ENCODE measurements around the gene NHS.
"Not testable (repeated sequence)": the region's sequence is repeated elsewhere in the genome, so short reads cannot be mapped to it uniquely, and the experiment has no call there.

Gene NHS

DNA sequence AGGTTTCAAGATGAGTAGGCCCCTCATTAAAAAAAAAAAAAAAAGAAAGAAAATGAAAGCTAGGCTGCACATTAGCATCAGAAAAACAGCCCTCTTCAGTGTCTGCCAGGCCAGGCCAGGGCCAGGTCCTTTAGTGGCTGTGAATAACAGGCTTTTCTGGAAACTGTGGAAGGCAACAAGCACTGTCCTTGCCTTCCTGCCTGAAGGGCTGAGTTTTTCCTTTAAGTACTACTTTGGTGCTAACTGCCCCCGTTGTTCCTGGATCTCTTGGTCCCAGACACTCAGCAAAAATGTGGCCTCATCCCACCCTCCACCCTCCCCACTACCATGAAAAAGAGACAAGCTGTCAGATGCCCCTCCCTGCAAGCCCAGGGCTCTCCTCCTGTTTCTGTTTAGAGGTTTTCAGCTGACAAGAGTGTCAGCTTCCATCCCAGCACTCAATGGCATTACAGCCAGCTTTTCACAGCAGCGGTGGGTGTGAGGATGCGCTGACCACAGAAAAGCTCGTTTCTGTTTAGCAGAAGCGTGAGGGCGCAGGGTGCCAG lies 174.2 kb downstream of the NHS start:
- no peak for DNase-seq (ENCODE audit: low read depth)

DNA sequence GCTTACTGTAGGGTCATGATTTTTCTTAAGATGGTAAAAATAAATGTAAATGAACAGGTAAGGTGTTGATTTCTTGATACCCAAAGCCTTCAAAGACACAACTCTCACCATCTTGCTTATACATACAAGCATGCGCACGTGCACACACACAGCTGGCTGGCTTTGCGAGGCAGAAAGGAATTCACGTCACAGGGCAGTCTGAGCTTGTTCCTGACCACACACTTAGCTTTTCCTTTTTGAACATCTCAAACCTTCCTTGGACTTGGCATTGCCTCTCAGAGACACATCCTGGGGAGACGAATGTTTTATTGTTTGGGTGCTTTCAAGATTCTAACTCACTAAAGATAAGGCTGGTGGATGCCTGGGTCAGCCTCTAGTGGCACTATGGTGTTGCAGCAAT lies 175.0 kb downstream of the NHS start:
- DNase-seq (ENCODE audit: low read depth): no peak

- DNase-seq (ENCODE audit: low read depth): no peak
These were observed 177.1 kb downstream of the NHS start for GRCh38 chrX:17552044-17552650.

DNA sequence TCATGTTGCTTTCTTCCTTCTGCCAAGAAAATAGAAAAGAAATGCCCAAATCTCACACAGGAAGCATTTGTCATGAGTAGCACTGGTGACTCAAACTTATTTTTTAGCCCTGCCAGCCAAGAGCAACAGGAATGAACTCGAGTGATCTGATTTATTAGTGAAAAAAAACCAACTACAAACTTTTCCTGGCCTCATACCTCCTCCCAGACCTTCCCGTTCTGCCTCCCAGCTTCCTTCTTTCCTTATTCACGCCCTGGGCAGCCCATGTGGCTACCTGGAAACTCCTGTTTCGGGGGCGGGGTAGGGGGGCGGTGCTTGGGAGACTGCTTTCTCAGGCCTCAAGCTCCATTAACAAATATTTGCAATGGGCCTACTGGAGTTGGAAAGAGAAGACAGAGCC lies 178.5 kb downstream of the NHS start:
- DNase-seq (ENCODE audit: low read depth): no peak

DNA sequence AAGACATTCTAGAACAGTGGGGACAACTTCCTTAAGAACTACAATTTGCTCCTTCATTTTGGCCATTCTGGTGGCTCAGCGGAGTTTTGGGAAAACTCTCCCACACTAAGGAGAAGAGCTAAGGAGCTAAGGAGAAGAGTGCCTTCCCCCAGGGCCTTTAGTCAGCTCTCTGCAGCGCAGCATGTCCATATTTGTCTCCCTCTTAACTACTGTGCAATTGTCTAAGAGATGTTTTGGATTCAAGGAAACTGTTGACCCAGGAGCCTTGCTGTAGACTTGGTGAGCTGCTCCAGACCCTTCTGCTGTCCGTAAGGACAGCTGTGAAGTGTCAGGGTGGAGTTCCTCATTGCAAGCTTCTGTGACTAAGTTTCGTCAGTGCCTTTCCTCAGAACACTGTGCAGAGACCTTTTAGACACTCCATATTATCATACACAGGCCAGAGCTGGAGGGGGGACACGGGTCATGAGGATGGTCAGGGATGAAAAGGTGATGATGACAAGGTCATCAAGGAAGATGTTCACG lies 179.0 kb downstream of the NHS start:
- no peak for DNase-seq (ENCODE audit: low read depth)

DNA sequence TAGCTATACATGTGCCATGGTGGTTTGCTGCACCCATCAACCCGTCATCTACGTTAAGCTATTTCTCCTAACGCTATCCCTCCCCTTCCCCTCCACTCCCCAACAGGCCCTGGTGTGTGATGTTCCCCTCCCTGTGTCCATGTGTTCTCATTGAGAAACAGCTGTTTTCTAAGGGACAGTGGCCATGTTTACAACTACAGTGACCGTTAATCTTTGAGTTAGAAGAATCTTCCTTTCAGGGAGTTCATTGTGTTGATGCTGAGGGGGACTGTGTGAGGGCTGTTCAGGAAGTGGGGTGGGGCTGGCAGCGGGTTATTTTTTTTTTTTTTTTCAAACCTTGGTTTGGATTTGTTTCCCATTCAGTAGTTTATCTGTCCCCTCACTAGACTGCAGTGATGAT lies 179.9 kb downstream of the NHS start:
- no peak for DNase-seq (ENCODE audit: low read depth)

DNA sequence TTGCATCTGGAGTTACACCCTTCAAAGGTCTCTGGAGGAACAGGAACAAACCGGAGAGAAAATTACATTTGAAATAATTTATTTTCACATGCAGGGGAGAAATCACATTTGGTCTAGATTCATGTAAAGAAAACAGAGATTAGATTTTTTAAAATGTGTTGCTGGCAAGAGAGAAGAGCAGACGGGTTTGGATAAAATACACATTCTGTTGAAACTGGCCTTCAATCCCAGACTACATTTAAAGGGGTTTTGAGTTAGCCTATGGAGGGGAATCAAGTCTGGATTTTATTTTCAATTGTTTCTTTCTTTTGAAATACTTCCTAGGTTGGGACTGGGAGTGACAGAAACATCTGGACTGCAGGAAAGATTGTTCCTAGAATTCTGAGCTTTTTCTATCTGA lies 180.8 kb downstream of the NHS start:
- no peak for DNase-seq (ENCODE audit: low read depth)

DNA sequence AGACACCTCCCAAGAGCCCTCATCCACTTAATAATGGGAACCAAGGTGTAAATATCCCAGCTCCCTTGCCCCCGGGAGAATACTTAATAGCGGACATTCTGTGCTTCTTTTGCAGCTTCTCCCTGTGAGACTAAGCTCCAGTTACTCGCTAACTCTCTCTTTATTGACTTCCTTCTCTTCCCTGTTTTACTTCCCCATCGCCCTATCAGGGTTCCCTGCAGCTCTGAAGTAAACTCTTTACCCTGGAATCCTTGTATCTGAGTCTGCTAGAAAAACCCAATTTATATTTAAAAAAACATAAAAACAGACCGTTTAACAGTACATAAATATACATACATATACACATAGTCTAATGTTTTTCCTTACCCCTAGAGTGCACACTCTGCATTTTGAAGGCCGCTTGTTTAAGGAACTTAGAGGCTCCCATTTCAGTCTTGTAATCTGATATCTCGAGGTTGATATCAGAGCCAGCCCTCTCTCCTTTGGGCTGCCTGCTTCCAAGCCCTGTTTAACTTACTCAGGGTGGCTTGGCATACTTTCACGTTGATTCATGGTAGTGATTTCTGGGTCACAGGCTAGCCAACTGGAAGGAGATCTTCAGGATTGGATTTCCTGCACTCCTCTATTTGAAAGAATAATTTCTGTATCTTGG lies 184.9 kb downstream of the NHS start:
- DNase-seq (ENCODE audit: low read depth): no peak

DNA sequence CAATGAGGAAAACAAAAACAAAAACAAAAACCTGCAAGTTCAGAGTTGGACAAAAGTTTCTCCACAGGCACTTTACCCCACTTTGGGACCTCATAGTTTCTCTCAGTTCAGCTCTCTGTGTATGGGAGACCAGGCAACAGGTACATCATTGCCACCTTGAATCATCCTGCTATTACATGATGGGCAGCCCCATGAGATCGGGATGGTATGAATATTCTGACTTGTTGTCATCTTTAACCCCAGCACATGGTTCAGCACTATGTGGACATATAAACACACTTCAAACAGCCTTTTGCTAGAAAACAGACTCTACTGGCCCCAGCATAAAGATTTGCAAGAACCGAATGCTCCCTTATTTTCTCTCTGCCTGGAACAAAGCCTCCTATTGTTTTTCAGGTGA lies 185.4 kb downstream of the NHS start:
- DNase-seq (ENCODE audit: low read depth): no peak

- no peak for DNase-seq (ENCODE audit: low read depth)
These were observed 188.1 kb downstream of the NHS start for GRCh38 chrX:17563076-17563475.

DNA sequence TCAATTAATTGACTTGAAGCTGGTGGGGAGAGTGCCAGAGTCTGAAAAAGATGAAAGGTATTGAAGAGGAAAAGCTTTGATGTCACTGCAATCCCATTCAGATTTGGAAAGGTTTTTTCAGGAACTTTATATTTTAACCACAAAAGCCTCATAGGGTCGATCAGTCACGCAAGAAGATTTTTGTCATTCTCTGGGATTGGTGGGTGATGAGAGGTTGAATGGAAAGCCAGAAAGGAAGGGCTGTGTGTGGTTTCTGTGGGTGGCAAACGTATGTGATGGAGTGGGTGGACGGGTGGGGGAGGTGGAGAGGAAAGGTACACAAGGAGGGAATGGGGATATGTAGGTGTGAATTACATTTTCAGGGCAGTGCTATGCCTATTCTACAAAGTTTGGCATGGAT lies 188.5 kb downstream of the NHS start:
- no peak for DNase-seq (ENCODE audit: low read depth)

- DNase-seq (ENCODE audit: low read depth): no peak
These were observed 189.8 kb downstream of the NHS start for GRCh38 chrX:17564689-17565409.

- DNase-seq (ENCODE audit: low read depth): no peak
These were observed 191.7 kb downstream of the NHS start for GRCh38 chrX:17566740-17567139.

GRCh38 chrX:17567187-17567586 lies 192.2 kb downstream of the NHS start:
- DNase-seq (ENCODE audit: low read depth): no peak

GRCh38 chrX:17567821-17568220 lies 192.8 kb downstream of the NHS start:
- DNase-seq (ENCODE audit: low read depth): no peak

- DNase-seq (ENCODE audit: low read depth): not testable (repeated sequence)
These were observed 193.8 kb downstream of the NHS start for GRCh38 chrX:17568804-17569203.

- DNase-seq (ENCODE audit: low read depth): no peak
These were observed 204.0 kb downstream of the NHS start for GRCh38 chrX:17579026-17579425.

DNA sequence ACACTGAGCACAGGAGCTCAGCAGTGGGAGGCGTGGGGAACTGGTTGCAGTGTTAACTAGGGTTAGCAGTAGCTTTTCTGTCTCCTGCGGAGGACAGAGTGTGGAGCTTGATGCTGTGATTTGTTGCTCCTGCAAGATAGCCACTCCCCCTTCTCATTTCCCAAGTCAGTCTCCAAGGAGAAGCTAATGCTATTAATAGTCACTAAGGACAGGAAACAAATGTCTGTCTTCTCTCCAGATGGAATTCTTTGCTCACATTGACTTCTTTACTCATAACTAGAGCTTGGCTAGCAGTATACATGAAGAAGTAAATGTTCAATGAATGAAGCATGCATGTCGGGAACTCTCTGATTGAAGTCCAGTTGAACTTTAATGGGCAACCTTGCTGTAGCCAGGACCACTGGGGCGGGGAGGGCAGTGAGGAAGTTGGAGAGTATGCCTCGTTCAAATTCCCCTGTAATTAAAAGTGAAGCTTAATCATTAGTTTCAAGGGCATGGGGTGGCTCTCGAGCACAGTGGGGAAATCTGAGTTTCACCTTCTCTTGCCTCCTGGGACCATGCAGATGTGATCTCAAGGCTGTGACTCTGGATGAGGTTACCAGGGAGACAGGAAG lies 205.6 kb downstream of the NHS start:
- DNase-seq (ENCODE audit: low read depth): no peak

DNA sequence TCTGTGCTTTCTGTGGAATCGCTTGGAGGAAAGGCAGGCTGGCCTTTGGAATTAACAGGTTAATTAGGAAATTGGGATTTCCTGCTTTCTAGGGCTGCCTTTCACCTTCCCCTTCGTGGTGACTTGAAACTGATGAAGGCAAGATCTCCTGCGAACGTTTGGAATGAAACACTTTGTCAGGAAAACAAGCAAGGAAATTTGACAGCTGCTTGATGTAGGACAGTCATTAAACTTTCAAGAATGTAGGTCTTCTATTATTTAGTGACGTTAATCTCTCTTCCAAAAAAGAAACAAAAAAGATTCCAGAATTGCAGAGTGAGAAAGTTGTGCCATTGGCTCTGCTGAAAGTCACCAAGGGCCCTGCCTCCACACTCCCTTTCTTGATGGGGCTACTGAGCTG lies 206.6 kb downstream of the NHS start:
- no peak for DNase-seq (ENCODE audit: low read depth)

DNA sequence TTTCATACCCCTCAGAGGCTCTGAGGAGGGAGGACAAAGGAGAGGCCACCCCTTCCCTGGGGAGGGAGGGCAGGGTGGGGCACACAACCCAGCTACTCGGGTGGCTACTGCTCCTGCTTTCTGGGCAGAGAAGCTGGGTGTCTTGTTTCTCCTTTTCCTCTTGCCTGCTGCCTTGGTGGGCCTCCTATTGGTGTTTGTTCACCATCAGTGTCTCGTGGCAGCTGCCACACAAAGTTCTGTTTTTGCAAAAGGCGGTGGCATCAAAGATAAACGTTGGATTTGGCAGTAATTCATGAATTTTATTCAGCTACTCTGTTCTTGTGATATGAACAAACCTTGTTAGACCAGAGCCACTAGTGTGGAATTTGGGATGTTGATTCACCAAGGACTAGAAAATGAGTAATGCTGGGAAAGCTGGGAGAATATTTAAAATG lies 209.3 kb downstream of the NHS start:
- DNase-seq (ENCODE audit: low read depth): no peak

- no peak for DNase-seq (ENCODE audit: low read depth)
These were observed 210.0 kb downstream of the NHS start for GRCh38 chrX:17585006-17585405.

DNA sequence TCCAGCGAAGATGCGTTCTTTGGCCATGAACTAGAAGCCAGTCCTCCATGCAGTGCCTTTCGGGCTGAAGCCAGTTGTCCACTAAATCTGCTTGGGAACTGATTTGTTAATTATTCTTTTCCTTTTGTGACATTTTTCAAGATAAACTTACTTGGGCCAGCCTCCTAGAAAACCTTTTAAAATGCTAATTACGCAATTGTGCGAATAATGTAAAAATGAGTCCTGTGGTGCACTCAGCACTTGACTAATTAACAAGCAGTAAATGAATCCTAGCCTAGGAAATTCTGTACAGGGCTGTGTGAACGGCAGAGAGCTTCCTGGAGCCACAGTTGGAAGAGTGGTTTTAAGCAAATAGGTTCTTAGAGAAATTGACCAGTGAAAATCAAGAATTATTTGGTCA lies 212.4 kb downstream of the NHS start:
- DNase-seq (ENCODE audit: low read depth): no peak

DNA sequence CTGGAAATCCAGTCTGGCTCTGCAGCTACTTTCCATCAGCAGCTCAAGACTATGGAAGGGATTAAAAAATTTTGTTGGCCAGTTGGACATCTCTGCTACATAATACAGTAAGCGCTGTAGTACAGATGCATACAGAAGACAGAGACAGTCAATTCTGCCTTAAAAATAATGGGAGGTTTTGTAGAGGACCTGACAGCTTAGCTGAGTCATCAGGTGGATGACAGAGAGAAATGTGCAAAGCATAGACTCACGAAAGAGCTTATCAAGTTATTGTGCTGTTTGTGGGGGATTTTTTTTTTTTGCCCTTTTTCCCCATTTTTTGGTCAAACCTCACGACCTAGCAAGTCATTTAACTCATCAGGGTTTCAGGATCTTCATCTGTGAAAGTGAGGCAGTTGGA lies 213.3 kb downstream of the NHS start:
- no peak for DNase-seq (ENCODE audit: low read depth)

Data from activated gamma-delta T cell treated with anti-CD3 and anti-CD28 coated beads, Interleukin-2, amount 50 U/mL, for 16 hours (primary cell).